HEK293T (cell line): Measurements from ENCODE around the gene LTA4H.

Experiments
- ELF4 ChIP-seq: fragments of 450-650 bp; IDR thresholded peaks from 2 replicates; pipeline ENCODE4 v1.6.1; 2017; ENCODE audit warnings: antibody characterized with exemption
- FOXK2 ChIP-seq: fragments of 450-650 bp; IDR thresholded peaks from 2 replicates; pipeline ENCODE4 v1.6.1; 2016; ENCODE audit warnings: mild to moderate bottlenecking
- FOXM1 ChIP-seq: fragments of 450-650 bp; IDR thresholded peaks from 2 replicates; pipeline ENCODE4 v1.6.1; 2017; ENCODE audit warnings: mild to moderate bottlenecking, borderline replicate concordance
- L3MBTL2 ChIP-seq: fragments of 450-650 bp; conservative IDR thresholded peaks from 2 replicates; pipeline ENCODE4 v1.6.1; 2016; ENCODE audit warnings: mild to moderate bottlenecking
- PKNOX1 ChIP-seq: fragments of 450-650 bp; IDR thresholded peaks from 2 replicates; pipeline ENCODE4 v1.6.1; 2016
- SP1 ChIP-seq: fragments of 450-650 bp; IDR thresholded peaks from 2 replicates; pipeline ENCODE4 v1.6.1; 2017
- TARDBP ChIP-seq: fragments of 450-650 bp; IDR thresholded peaks from 2 replicates; pipeline ENCODE4 v1.6.1; 2016

- TF ChIP-seq FOXM1 (no peak), L3MBTL2 (no peak), ELF4 (no peak), SP1 (no peak), PKNOX1 (no peak), FOXK2 (no peak), TARDBP (no peak)
Observed at GRCh38 chr12:96048393-96048969, 13.1 kb upstream of the LTA4H start.
